ENCODE results near the gene LRMDA. TPM values are rescaled to one million over a fixed set of nuclear protein-coding genes. Genes with fewer than 3 reads are reported as not detected.

The LRMDA gene
- total and polyA plus RNA-seq, 2 of the 13 experiments (the other 11 are each of a cell fraction or from before 2014, with no cell fraction given): 13.4 to 22.0 TPM

DNA sequence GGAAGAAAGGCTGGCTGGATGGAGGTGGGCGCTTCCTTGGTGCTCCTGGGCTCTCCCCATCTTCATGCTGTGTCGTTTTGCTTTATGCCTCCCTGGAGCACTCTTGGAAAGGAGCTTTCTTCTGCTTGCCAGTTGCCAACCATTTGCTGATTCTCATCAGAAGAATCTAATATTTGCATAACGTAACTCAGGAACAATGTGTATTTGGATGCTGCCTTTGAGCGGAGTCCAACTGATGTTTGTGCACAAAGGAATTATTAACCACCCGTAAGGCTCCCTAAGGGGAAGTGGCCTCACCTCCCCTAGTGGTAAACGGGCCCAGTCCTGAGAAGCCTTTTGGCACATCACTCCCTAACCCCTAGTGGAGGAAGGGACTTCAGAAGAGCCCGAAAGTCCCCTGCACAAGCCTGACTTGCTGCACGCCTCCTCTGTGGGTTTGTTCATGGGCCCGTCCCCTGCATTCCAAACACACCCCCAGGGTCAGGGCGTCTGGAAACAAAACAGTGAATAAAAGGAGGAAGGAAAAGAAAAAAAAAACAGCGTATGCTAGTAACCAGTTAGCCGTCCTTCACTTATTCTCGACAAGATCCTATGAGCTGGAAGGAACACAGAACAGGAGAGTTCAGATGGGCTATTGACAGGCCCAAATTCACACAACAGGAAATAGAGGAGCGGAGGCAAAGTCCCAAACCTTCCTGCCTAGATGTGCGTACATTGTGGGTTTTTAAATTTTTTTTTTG is 602.2 kb downstream of the LRMDA start (continued):
- TF ChIP-seq HOXA9 (CRISPR knock-in tag; IDR thresholded peaks at IDR 0.05; ENCODE audit: borderline replicate concordance) (no peak), ZNF556 (CRISPR knock-in tag; IDR thresholded peaks at IDR 0.05; ENCODE audit: borderline replicate concordance) (peak; percentile 36; the same call in 1 of the 2 replicates), SRY (CRISPR knock-in tag; IDR thresholded peaks at IDR 0.05) (peak; percentile 25; the same call in 1 of the 2 replicates), RXRA (CRISPR knock-in tag; IDR thresholded peaks at IDR 0.05) (peak; percentile 88), FOSL2 (CRISPR knock-in tag; IDR thresholded peaks at IDR 0.05) (peak; percentile 81), NFKB2 (CRISPR knock-in tag; IDR thresholded peaks at IDR 0.05; ENCODE audit: borderline replicate concordance) (peak; percentile 32; the same call in 1 of the 2 replicates), TGIF2 (CRISPR knock-in tag; IDR thresholded peaks at IDR 0.05) (peak; percentile 72; the same call in 1 of the 2 replicates), ZNF546 (CRISPR knock-in tag; conservative IDR thresholded peaks at IDR 0.05) (no peak; the same call in 1 of the 2 replicates), KDM3A (CRISPR knock-in tag; IDR thresholded peaks at IDR 0.05; ENCODE audit: low read depth) (peak; percentile 84), BCL6 (CRISPR knock-in tag; IDR thresholded peaks at IDR 0.05) (peak; percentile 76; the same call in 1 of the 2 replicates), CHCHD3 (CRISPR knock-in tag; IDR thresholded peaks at IDR 0.05) (no peak), HES4 (CRISPR knock-in tag; IDR thresholded peaks at IDR 0.05; ENCODE audit: borderline replicate concordance) (no peak), DPF2 (CRISPR knock-in tag; IDR thresholded peaks at IDR 0.05; ENCODE audit: borderline replicate concordance, low read depth) (peak; percentile 76), ASH2L (IDR thresholded peaks at IDR 0.05; ENCODE audit: insufficient read length, low read depth, low read length) (peak; percentile 84), ZFX (CRISPR knock-in tag; IDR thresholded peaks at IDR 0.05; ENCODE audit: low read depth) (peak; percentile 65; the same call in 1 of the 2 replicates), NCOA1 (CRISPR knock-in tag; IDR thresholded peaks at IDR 0.05) (peak; percentile 84; the same call in 1 of the 2 replicates), ZNF326 (CRISPR knock-in tag; IDR thresholded peaks at IDR 0.05; ENCODE audit: borderline replicate concordance) (no peak)
- TF ChIP-seq, protein P1, sequence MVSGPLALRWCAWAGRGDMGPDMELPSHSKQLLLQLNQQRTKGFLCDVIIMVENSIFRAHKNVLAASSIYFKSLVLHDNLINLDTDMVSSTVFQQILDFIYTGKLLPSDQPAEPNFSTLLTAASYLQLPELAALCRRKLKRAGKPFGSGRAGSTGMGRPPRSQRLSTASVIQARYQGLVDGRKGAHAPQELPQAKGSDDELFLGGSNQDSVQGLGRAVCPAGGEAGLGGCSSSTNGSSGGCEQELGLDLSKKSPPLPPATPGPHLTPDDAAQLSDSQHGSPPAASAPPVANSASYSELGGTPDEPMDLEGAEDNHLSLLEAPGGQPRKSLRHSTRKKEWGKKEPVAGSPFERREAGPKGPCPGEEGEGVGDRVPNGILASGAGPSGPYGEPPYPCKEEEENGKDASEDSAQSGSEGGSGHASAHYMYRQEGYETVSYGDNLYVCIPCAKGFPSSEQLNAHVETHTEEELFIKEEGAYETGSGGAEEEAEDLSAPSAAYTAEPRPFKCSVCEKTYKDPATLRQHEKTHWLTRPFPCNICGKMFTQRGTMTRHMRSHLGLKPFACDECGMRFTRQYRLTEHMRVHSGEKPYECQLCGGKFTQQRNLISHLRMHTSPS (CRISPR knock-in tag; IDR thresholded peaks at IDR 0.05; ENCODE audit: low read depth): peak; percentile 40; the same call in 1 of the 2 replicates
- TF ChIP-seq, protein P2, sequence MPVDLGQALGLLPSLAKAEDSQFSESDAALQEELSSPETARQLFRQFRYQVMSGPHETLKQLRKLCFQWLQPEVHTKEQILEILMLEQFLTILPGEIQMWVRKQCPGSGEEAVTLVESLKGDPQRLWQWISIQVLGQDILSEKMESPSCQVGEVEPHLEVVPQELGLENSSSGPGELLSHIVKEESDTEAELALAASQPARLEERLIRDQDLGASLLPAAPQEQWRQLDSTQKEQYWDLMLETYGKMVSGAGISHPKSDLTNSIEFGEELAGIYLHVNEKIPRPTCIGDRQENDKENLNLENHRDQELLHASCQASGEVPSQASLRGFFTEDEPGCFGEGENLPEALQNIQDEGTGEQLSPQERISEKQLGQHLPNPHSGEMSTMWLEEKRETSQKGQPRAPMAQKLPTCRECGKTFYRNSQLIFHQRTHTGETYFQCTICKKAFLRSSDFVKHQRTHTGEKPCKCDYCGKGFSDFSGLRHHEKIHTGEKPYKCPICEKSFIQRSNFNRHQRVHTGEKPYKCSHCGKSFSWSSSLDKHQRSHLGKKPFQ (CRISPR knock-in tag; IDR thresholded peaks at IDR 0.05; ENCODE audit: insufficient replicate concordance): peak; percentile 75
- TF ChIP-seq, protein P3, sequence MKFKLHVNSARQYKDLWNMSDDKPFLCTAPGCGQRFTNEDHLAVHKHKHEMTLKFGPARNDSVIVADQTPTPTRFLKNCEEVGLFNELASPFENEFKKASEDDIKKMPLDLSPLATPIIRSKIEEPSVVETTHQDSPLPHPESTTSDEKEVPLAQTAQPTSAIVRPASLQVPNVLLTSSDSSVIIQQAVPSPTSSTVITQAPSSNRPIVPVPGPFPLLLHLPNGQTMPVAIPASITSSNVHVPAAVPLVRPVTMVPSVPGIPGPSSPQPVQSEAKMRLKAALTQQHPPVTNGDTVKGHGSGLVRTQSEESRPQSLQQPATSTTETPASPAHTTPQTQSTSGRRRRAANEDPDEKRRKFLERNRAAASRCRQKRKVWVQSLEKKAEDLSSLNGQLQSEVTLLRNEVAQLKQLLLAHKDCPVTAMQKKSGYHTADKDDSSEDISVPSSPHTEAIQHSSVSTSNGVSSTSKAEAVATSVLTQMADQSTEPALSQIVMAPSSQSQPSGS (CRISPR knock-in tag; IDR thresholded peaks at IDR 0.05): peak; percentile 94
- TF ChIP-seq, protein P4, sequence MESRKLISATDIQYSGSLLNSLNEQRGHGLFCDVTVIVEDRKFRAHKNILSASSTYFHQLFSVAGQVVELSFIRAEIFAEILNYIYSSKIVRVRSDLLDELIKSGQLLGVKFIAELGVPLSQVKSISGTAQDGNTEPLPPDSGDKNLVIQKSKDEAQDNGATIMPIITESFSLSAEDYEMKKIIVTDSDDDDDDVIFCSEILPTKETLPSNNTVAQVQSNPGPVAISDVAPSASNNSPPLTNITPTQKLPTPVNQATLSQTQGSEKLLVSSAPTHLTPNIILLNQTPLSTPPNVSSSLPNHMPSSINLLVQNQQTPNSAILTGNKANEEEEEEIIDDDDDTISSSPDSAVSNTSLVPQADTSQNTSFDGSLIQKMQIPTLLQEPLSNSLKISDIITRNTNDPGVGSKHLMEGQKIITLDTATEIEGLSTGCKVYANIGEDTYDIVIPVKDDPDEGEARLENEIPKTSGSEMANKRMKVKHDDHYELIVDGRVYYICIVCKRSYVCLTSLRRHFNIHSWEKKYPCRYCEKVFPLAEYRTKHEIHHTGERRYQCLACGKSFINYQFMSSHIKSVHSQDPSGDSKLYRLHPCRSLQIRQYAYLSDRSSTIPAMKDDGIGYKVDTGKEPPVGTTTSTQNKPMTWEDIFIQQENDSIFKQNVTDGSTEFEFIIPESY (CRISPR knock-in tag; IDR thresholded peaks at IDR 0.05): peak; percentile 46; the same call in 1 of the 2 replicates
- TF ChIP-seq, protein P5, sequence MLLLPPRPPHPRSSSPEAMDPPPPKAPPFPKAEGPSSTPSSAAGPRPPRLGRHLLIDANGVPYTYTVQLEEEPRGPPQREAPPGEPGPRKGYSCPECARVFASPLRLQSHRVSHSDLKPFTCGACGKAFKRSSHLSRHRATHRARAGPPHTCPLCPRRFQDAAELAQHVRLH (CRISPR knock-in tag; IDR thresholded peaks at IDR 0.05; ENCODE audit: borderline replicate concordance, low read depth): peak; percentile 64; the same call in 1 of the 2 replicates

Data from HepG2 (cell line).